Activated CD8-positive, alpha-beta memory T cell treated with anti-CD3 and anti-CD28 coated beads for 1 hour (primary cell): Measurements from ENCODE around the gene PAK5.

Experiments used
- DNase-seq, 2 donors: peaks; one replicate each; pipeline ENCODE4 v3.0.0-alpha.2; 2020; ENCODE audit warnings: low read depth in 1 of 2; ENCODE audit errors: extremely low read depth in 1 of 2

PAK5 gene

GRCh38 chr20:9792674-9793073, 46.2 kb downstream of the PAK5 start:
- no peak for DNase-seq

- no peak for DNase-seq
These were observed 49.7 kb downstream of the PAK5 start for GRCh38 chr20:9789131-9789530.

GRCh38 chr20:9775176-9775575, 63.7 kb downstream of the PAK5 start:
- no peak for DNase-seq

GRCh38 chr20:9769954-9770353, 68.9 kb downstream of the PAK5 start:
- no peak for DNase-seq

- DNase-seq = no peak
These were observed 77.4 kb downstream of the PAK5 start for GRCh38 chr20:9761476-9761875.

GRCh38 chr20:9759392-9759791, 79.5 kb downstream of the PAK5 start:
- no peak for DNase-seq

GRCh38 chr20:9758752-9759151, 80.1 kb downstream of the PAK5 start:
- no peak for DNase-seq

- DNase-seq = no peak
These were observed 82.2 kb downstream of the PAK5 start for GRCh38 chr20:9756660-9757059.

- DNase-seq = no peak
These were observed 83.6 kb downstream of the PAK5 start for GRCh38 chr20:9755301-9755700.

- DNase-seq = no peak
These were observed 94.3 kb downstream of the PAK5 start for GRCh38 chr20:9744551-9744950.

GRCh38 chr20:9743871-9744270, 95.0 kb downstream of the PAK5 start:
- DNase-seq = no peak

GRCh38 chr20:9742821-9743220, 96.1 kb downstream of the PAK5 start:
- DNase-seq = no peak

GRCh38 chr20:9741996-9742395, 96.9 kb downstream of the PAK5 start:
- no peak for DNase-seq

GRCh38 chr20:9740486-9740885, 98.4 kb downstream of the PAK5 start:
- no peak for DNase-seq

GRCh38 chr20:9739991-9740390, 98.9 kb downstream of the PAK5 start:
- DNase-seq = no peak

GRCh38 chr20:9736373-9736772, 102.5 kb downstream of the PAK5 start:
- DNase-seq = no peak

GRCh38 chr20:9723501-9724202, 115.2 kb downstream of the PAK5 start:
- DNase-seq = no peak

GRCh38 chr20:9711872-9712271, 127.0 kb downstream of the PAK5 start:
- DNase-seq = no peak

- DNase-seq = no peak
These were observed 128.2 kb downstream of the PAK5 start for GRCh38 chr20:9710685-9711084.

GRCh38 chr20:9705722-9706476, 133.0 kb downstream of the PAK5 start:
- DNase-seq = no peak

- no peak for DNase-seq
These were observed 139.7 kb downstream of the PAK5 start for GRCh38 chr20:9699181-9699580.

- no peak for DNase-seq
These were observed 149.8 kb downstream of the PAK5 start for GRCh38 chr20:9689041-9689440.

- DNase-seq = no peak
These were observed 152.0 kb downstream of the PAK5 start for GRCh38 chr20:9686866-9687265.
